Measurements from ENCODE around the gene PAX8.

DNA sequence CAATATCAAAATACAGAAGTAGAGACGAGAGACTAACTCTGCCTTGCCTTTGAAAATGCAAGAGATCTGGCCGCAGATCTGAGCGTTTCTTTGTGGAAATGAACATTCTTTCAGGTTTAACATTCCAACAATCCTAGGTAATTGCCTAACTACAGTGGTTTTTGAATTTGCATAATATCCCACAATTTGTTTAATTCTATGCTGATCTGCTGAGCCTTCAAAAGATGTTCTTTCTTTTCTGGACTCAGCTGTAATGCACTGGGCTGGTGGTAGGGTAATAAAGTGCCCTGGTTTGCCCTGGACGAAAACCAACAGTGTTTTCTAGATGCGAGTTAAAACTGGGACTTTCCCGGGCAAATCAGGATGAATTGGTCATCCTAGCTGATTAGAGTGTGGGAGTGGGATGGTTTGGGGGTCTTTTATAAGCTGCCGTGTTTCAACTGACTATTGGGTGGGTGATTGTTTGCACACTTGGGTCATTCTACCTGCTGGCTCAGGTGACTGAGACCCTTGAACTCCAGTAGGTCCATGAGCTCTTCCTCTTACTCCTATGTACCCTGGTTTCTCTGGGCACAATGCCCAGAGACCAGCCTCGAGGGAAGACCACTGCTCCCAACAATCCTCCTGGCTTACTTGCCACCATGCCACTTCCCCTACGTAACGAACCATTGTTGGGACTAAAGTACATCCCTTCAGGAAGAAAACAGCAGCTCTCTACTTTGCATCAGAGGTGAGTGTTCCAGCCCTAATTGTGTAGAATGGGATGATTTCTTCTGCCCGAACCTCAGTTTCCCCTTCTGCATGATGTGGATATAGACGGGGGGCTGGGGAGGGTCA, 3.4 kb upstream of the PAX8 start:
- no peak for TF ChIP-seq ARNTL (CRISPR knock-in tag; IDR thresholded peaks at IDR 0.05; ENCODE audit: borderline replicate concordance, low read depth)
- no peak for TF ChIP-seq ZFP3 (CRISPR knock-in tag; IDR thresholded peaks at IDR 0.05)
